Liver (tissue), 9 donors: ENCODE data around the gene ZNF862. TPM values are rescaled to one million over a fixed set of nuclear protein-coding genes. Genes with fewer than 3 reads are reported as not detected.
A peak's percentile ranks its signal among the peaks of the same experiment; 100 is the strongest.

Source experiments
- DNase-seq: peaks from one replicate; pipeline ENCODE4 v3.0.0-alpha.2; 2017; ENCODE audit warnings: low spot score
- H3K27ac ChIP-seq, 2 donors: one replicate each; pipeline ENCODE4 v1.7.0; 2013; ENCODE audit warnings: inconsistent platforms in 2 of 2, low read length in 2 of 2, control low read depth in 1 of 2, low read depth in 1 of 2, mild to moderate bottlenecking in 1 of 2
- H3K27me3 ChIP-seq, 4 donors: one replicate each; pipeline versions ENCODE4 v1.6.1 to v1.7.0; 2013; ENCODE audit warnings: low read length in 3 of 4, inconsistent platforms in 1 of 4, mild to moderate bottlenecking in 1 of 4, moderate library complexity in 1 of 4; ENCODE audit not compliant: control insufficient read depth in 4 of 4, insufficient read depth in 4 of 4
- H3K36me3 ChIP-seq, 4 donors: one replicate each; pipeline versions ENCODE4 v1.6.1 to v1.7.0; 2013; ENCODE audit warnings: low read length in 3 of 4, mild to moderate bottlenecking in 3 of 4, low read depth in 1 of 4, moderate library complexity in 1 of 4; ENCODE audit not compliant: control insufficient read depth in 4 of 4, insufficient read depth in 3 of 4
- H3K4me1 ChIP-seq, 4 donors: one replicate each; pipeline versions ENCODE4 v1.6.1 to v1.7.0; 2013; ENCODE audit warnings: low read length in 3 of 4, mild to moderate bottlenecking in 3 of 4, moderate library complexity in 1 of 4; ENCODE audit not compliant: control insufficient read depth in 4 of 4, insufficient read depth in 4 of 4
- H3K4me3 ChIP-seq, 3 donors: one replicate each; pipeline versions ENCODE4 v1.6.1 to v1.7.0; 2013; ENCODE audit warnings: low read length in 3 of 3, control low read depth in 1 of 3, low read depth in 1 of 3, mild to moderate bottlenecking in 1 of 3
- H3K9ac ChIP-seq, 2 donors: one replicate each; pipeline ENCODE4 v1.7.0; 2013; ENCODE audit warnings: low read length in 2 of 2, mild to moderate bottlenecking in 2 of 2, moderate library complexity in 2 of 2, control low read depth in 1 of 2, low read depth in 1 of 2
- H3K9me3 ChIP-seq, 4 donors: one replicate each; pipeline versions ENCODE4 v1.6.1 to v1.7.0; 2013; ENCODE audit warnings: low read length in 3 of 4; ENCODE audit not compliant: control insufficient read depth in 4 of 4
- ATF3 ChIP-seq: IDR thresholded peaks from 2 replicates; pipeline ENCODE4 v1.6.1; 2016; ENCODE audit warnings: antibody characterized with exemption
- CTCF ChIP-seq: fragments of 150-350 bp; IDR thresholded peaks from 2 replicates; pipeline ENCODE4 v1.5.1; 2017; ENCODE audit warnings: improper control_type of control experiment, low read depth, low read length; ENCODE audit not compliant: missing input control
- EGR1 ChIP-seq, 2 donors: IDR thresholded peaks; 2 replicates each; pipeline ENCODE4 v1.6.1; 2016 to 2018; ENCODE audit warnings: antibody characterized with exemption in 2 of 2, low read depth in 2 of 2
- FOXA1 ChIP-seq: IDR thresholded peaks from 2 replicates; pipeline ENCODE4 v1.6.1; 2016; ENCODE audit warnings: antibody characterized with exemption
- FOXA2 ChIP-seq: IDR thresholded peaks from 2 replicates; pipeline ENCODE4 v1.6.1; 2016; ENCODE audit warnings: antibody characterized with exemption
- GABPA ChIP-seq, 2 donors: IDR thresholded peaks in 1 of 2; conservative IDR thresholded peaks in 1 of 2; 2 replicates each; pipeline ENCODE4 v1.6.1; 2016; ENCODE audit warnings: antibody characterized with exemption in 2 of 2, mild to moderate bottlenecking in 1 of 2, moderate library complexity in 1 of 2
- HNF4A ChIP-seq, 2 donors: conservative IDR thresholded peaks; 2 replicates each; pipeline ENCODE4 v1.6.1; 2016; ENCODE audit warnings: antibody characterized with exemption in 2 of 2, mild to moderate bottlenecking in 2 of 2
- HNF4G ChIP-seq: IDR thresholded peaks from 2 replicates; pipeline ENCODE4 v1.6.1; 2016; ENCODE audit warnings: antibody characterized with exemption
- MAX ChIP-seq: IDR thresholded peaks from 2 replicates; pipeline ENCODE4 v1.6.1; 2016; ENCODE audit warnings: antibody characterized with exemption
- NR2F2 ChIP-seq: IDR thresholded peaks from 2 replicates; pipeline ENCODE4 v1.6.1; 2016; ENCODE audit warnings: antibody characterized with exemption
- REST ChIP-seq: IDR thresholded peaks from 2 replicates; pipeline ENCODE4 v1.6.1; 2016; ENCODE audit warnings: antibody characterized with exemption, mild to moderate bottlenecking
- RXRA ChIP-seq, 2 donors: IDR thresholded peaks; 2 replicates each; pipeline ENCODE4 v1.6.1; 2017 to 2018; ENCODE audit warnings: antibody characterized with exemption in 2 of 2, mild to moderate bottlenecking in 1 of 2
- SP1 ChIP-seq: IDR thresholded peaks from 2 replicates; pipeline ENCODE4 v1.6.1; 2018; ENCODE audit warnings: antibody characterized with exemption, mild to moderate bottlenecking
- TAF1 ChIP-seq: conservative IDR thresholded peaks from 2 replicates; pipeline ENCODE4 v1.6.1; 2016; ENCODE audit warnings: antibody characterized with exemption, mild to moderate bottlenecking
- YY1 ChIP-seq: IDR thresholded peaks from 2 replicates; pipeline ENCODE4 v1.6.1; 2016; ENCODE audit warnings: antibody characterized with exemption, mild to moderate bottlenecking
- ZBTB33 ChIP-seq: IDR thresholded peaks from 2 replicates; pipeline ENCODE4 v1.6.1; 2016; ENCODE audit warnings: antibody characterized with exemption
- WGBS: extraction: QIAGEN DNeasy Blood & Tissue Kit; methylation state at CpG from one replicate; pipeline ENCODE4 v1.1.7; 2013; 5-methylcytosine and 5-hydroxymethylcytosine counted together
- polyA plus RNA-seq, 2 donors: library from polyadenylated mRNA; stranded (reverse) in 1 of 2; unstranded in 1 of 2; fragments of 200-250 nt in 1 of 2; fragments of >200 nt in 1 of 2; fragmentation: Nextera tagmentation in 1 of 2; extraction: Ambion mirVana in 1 of 2; gene quantifications; one replicate each; pipeline versions ENCODE4 v1.2.1 to v1.2.3, GENCODE V29; 2013 to 2015
- total RNA-seq, 2 donors: library from RNA; depleted of rRNA; stranded (reverse); fragments of >200 nt; gene quantifications; one replicate each; pipeline ENCODE4 v1.2.3, GENCODE V29; 2014
- donor health status: healthy.
- donor health status: healthy.
- donor health status: healthy.
- donor health status: healthy.
- donor health status: healthy.

Gene ZNF862
- total and polyA plus RNA-seq, 4 donors = 1.9 to 9.4 (median 3.8) TPM

- Histone ChIP-seq H3K4me3 (no peak overlapping the region), H3K9ac (no peak overlapping the region), H3K27me3 (no peaks in the 10 kb centered on the region), H3K36me3 (no peaks in the 10 kb centered on the region), H3K4me1 (peaks cover 0 to 14% (median 5%) of the 10 kb centered on the region in 4 donors), H3K27ac (peak overlapping the region in 1 of 2 donors; percentile 71), H3K9me3 (no peaks in the 10 kb centered on the region)
- WGBS = 35% methylated on average over 17 of the region's 17 CpGs
- no peak for DNase-seq
- TF ChIP-seq EGR1 (IDR thresholded peaks at IDR 0.05; ENCODE audit: low read depth in 2 of 2) (no peak), YY1 (no peak), CTCF (no peak), RXRA (IDR thresholded peaks at IDR 0.05) (no peak), TAF1 (no peak), FOXA1 (no peak), GABPA (IDR thresholded peaks at IDR 0.05 in 1 of 2, conservative IDR thresholded peaks at IDR 0.05 in 1 of 2) (no peak), REST (no peak), MAX (no peak), HNF4G (no peak), ATF3 (no peak), ZBTB33 (no peak), HNF4A (conservative IDR thresholded peaks at IDR 0.05) (no peak)
Measured at GRCh38 chr7:149837564-149838223, 481 bp upstream of the ZNF862 start.

- no peaks in the 10 kb centered on the region for H3K36me3 ChIP-seq
- TF ChIP-seq FOXA1 = no peak
- TF ChIP-seq RXRA (IDR thresholded peaks at IDR 0.05) = no peak
- no peak for TF ChIP-seq FOXA2
- no peak for TF ChIP-seq HNF4A (conservative IDR thresholded peaks at IDR 0.05)
- TF ChIP-seq ATF3 = no peak
- no peak for TF ChIP-seq REST
- TF ChIP-seq NR2F2 = no peak
- no peak for TF ChIP-seq ZBTB33
- no peak for TF ChIP-seq YY1
- TF ChIP-seq SP1 = no peak
- TF ChIP-seq EGR1 (IDR thresholded peaks at IDR 0.05; ENCODE audit: low read depth in 2 of 2) = no peak
- no peak for TF ChIP-seq TAF1
- no peak for TF ChIP-seq HNF4G
Measured at GRCh38 chr7:149838992-149839408, 825 bp downstream of the ZNF862 start.

More at GRCh38 chr7:149838992-149839408, 825 bp downstream of the ZNF862 start:
- Histone ChIP-seq H3K9me3 (no peaks in the 10 kb centered on the region), H3K27ac (peak overlapping the region; percentile 71 to 77), H3K4me1 (peaks cover 0 to 14% (median 5%) of the 10 kb centered on the region in 4 donors), H3K4me3 (peak overlapping the region; percentile 62 to 77 (median 72)), H3K9ac (peak overlapping the region in 1 of 2 donors; percentile 62), H3K27me3 (no peaks in the 10 kb centered on the region)
- DNase-seq = no peak
- WGBS = 19% methylated on average over 6 of the region's 6 CpGs
